ENCODE data around the gene SLC43A2. TPM values are rescaled to one million over a fixed set of nuclear protein-coding genes. Genes with fewer than 3 reads are reported as not detected.

SLC43A2 gene
- polyA plus RNA-seq, 1 of the 3 experiments (the other 2 are of a cell fraction), result 9.8 TPM

DNA sequence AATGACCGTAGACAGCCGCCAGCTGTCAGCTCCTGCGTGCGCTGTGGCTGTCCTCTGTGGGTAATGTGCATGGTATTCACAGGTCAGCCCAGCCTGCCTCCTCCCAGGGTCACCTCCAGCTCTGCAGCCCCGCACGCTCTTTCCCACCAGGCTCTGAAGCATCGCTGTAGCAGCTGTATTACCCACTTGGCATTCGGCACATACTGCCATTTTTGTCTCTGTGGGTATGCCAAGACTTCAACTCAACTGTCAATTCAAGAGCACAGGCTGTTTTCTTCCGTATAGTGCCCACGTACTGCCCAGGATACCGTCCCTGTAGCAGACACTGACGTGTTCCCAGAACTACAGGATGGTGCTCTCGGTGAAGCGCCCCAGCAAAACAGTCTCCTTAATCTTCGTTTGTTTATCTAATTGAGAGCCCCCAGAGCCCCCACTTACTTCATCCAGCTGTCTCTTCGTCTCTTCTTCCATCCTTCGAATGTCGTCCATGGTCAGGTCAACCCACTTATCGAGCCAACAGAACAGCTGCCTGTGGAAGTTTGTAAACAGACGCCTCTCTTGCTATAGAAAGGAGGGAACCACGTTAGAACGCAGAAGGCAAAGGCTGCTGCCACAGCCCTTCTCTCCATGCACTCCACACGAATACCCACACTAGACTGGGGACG is 94.8 kb downstream of the SLC43A2 start:
- H3K9me3 ChIP-seq, result no peaks in the 10 kb centered on the region
- no peaks in the 10 kb centered on the region for H4K20me1 ChIP-seq (ENCODE audit: insufficient read depth)
- no peaks in the 10 kb centered on the region for H3K4me1 ChIP-seq (ENCODE audit: control insufficient read depth in 1 of 2, insufficient read depth in 2 of 2, low read depth in 1 of 2, low read length in 1 of 2)
- H3K9me2 ChIP-seq, result no peaks in the 10 kb centered on the region
- TF ChIP-seq POLR2AphosphoS5 (IDR thresholded peaks at IDR 0.05; ENCODE audit: low read depth, low read length), result no peak
- TF ChIP-seq TEAD4 (IDR thresholded peaks at IDR 0.05; ENCODE audit: borderline replicate concordance, insufficient read depth), result no peak
- TF ChIP-seq FOSL2 (IDR thresholded peaks at IDR 0.05; ENCODE audit: borderline replicate concordance, low read depth), result no peak
- TF ChIP-seq SIN3A (IDR thresholded peaks at IDR 0.05; ENCODE audit: borderline replicate concordance, low read depth, low read length), result no peak
- no peak for TF ChIP-seq RXRA (IDR thresholded peaks at IDR 0.05; ENCODE audit: borderline replicate concordance, low read depth)
- TF ChIP-seq SMC3 (IDR thresholded peaks at IDR 0.05; ENCODE audit: low read depth, low read length), result no peak
- H3K4me2 ChIP-seq, result no peak overlapping the region
- H3K27ac ChIP-seq (ENCODE audit: low read depth in 2 of 2, low read length in 1 of 2), result no peak overlapping the region
- no peak overlapping the region for H3K4me3 ChIP-seq (ENCODE audit: low read depth in 2 of 2, low read length in 1 of 2)
- H3K9ac ChIP-seq, result no peak overlapping the region
- POLR2A ChIA-PET, result interaction anchor here (0.6 kb wide), 1 partner anchor 17 kb away, joined by 3 read pairs; the partner anchor contains the start of gene INPP5K
- H3K36me3 ChIP-seq (replicated peaks in 1 of 2; ENCODE audit: control insufficient read depth in 1 of 2, insufficient read depth in 2 of 2, low read length in 1 of 2), result peaks cover 38 to 59% of the 10 kb centered on the region in 2 experiments
- 96% methylated on average over 22 of the region's 24 CpGs for WGBS (ENCODE audit: low lambda C conversion rate)
- no peak for DNase-seq
- no peaks in the 10 kb centered on the region for H3K27me3 ChIP-seq (ENCODE audit: insufficient read depth)
- H3K79me2 ChIP-seq (ENCODE audit: insufficient read depth), result no peaks in the 10 kb centered on the region
- no peaks in the 10 kb centered on the region for H3F3A ChIP-seq (replicated peaks; ENCODE audit: insufficient read depth)
- CTCF ChIA-PET, result interaction anchor here (1.0 to 1.8 kb wide), 5 partner anchors 8 to 386 kb away, joined by 3 to 9 read pairs (median 5); partner anchors contain the start of genes INPP5K and SLC43A2
- H2AFZ ChIP-seq (ENCODE audit: low read depth), result no peak overlapping the region

DNA sequence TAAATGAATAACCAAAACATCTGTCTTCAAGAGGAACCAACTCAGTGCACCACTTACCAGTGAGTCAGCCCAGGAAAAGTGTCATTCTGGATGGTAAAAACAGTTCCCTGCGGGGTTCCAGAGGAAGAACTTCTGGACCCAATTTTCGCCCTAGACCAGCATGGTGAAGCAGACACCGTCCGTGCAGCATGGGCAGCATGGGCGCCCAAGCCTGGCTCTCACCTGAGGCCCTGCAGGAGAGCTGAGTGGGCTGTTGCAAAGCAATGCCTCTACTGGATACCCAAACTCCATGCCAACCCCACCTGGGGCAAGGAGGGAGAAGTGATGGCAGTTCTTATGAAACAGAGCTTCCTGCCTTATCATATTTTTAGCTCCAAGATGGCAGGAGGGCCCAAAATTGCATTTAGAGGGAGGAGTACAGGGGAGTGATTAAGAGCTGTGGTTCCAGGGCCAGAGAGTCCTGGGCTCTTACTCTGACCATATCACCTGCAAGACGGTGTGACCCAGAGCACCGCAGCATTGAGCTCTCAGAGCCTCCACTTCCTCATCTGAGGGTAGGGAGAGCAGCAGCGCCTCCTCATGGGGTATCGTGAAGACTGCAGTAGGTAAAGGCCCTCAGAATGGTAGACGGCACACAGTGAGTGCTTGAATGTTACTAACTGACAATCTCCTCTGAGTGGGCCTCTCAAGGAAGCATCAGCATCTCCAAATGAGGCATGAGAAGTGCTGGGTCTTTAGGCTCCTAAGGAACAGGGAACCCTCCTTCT is 95.6 kb downstream of the SLC43A2 start:
- peak; percentile 42 for DNase-seq
- Histone ChIP-seq H3K4me1 (ENCODE audit: control insufficient read depth in 1 of 2, insufficient read depth in 2 of 2, low read depth in 1 of 2, low read length in 1 of 2) (no peaks in the 10 kb centered on the region), H3K9me2 (no peaks in the 10 kb centered on the region), H3K27ac (ENCODE audit: low read depth in 2 of 2, low read length in 1 of 2) (no peak overlapping the region), H3K9ac (no peak overlapping the region), H3K9me3 (no peaks in the 10 kb centered on the region), H3K27me3 (ENCODE audit: insufficient read depth) (no peaks in the 10 kb centered on the region), H4K20me1 (ENCODE audit: insufficient read depth) (no peaks in the 10 kb centered on the region), H3K79me2 (ENCODE audit: insufficient read depth) (no peaks in the 10 kb centered on the region), H3K36me3 (replicated peaks in 1 of 2; ENCODE audit: control insufficient read depth in 1 of 2, insufficient read depth in 2 of 2, low read length in 1 of 2) (peaks cover 30 to 51% of the 10 kb centered on the region in 2 experiments), H3K4me3 (ENCODE audit: low read depth in 2 of 2, low read length in 1 of 2) (no peak overlapping the region; a peak in 1 of 4 replicates), H2AFZ (ENCODE audit: low read depth) (no peak overlapping the region), H3K4me2 (no peak overlapping the region), H3F3A (replicated peaks; ENCODE audit: insufficient read depth) (no peaks in the 10 kb centered on the region)
- POLR2A ChIA-PET, result interaction anchor here (0.6 kb wide), 1 partner anchor 16 kb away, joined by 3 read pairs; the partner anchor contains the start of gene INPP5K
- TF ChIP-seq RAD21 (IDR thresholded peaks at IDR 0.05; ENCODE audit: low read length) (peak; percentile 27; the same call in 1 of the 2 replicates), SMC3 (IDR thresholded peaks at IDR 0.05; ENCODE audit: low read depth, low read length) (0 out of 2 replicates have a peak, but pooled peaks have one; percentile 3), ELF1 (IDR thresholded peaks at IDR 0.05) (no peak), NRF1 (IDR thresholded peaks at IDR 0.05; ENCODE audit: low read depth, low read length) (no peak)
- TF ChIP-seq, protein P1, sequence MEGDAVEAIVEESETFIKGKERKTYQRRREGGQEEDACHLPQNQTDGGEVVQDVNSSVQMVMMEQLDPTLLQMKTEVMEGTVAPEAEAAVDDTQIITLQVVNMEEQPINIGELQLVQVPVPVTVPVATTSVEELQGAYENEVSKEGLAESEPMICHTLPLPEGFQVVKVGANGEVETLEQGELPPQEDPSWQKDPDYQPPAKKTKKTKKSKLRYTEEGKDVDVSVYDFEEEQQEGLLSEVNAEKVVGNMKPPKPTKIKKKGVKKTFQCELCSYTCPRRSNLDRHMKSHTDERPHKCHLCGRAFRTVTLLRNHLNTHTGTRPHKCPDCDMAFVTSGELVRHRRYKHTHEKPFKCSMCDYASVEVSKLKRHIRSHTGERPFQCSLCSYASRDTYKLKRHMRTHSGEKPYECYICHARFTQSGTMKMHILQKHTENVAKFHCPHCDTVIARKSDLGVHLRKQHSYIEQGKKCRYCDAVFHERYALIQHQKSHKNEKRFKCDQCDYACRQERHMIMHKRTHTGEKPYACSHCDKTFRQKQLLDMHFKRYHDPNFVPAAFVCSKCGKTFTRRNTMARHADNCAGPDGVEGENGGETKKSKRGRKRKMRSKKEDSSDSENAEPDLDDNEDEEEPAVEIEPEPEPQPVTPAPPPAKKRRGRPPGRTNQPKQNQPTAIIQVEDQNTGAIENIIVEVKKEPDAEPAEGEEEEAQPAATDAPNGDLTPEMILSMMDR (IDR thresholded peaks at IDR 0.05), result peak; percentile 41
- CTCF ChIA-PET, result interaction anchor here (1.0 to 2.4 kb wide), 6 partner anchors 9 to 385 kb away, joined by 3 to 9 read pairs (median 4); partner anchors contain the start of genes INPP5K and SLC43A2
- WGBS (ENCODE audit: low lambda C conversion rate), result 96% methylated on average over 7 of the region's 10 CpGs

Data from SK-N-SH (cell line).